Breast epithelium (tissue), 3 donors: ENCODE results near the gene NHLRC2.

ENCODE experiments used
- CTCF ChIP-seq, 3 donors: fragments of 450-650 bp; IDR thresholded peaks; one replicate each; pipeline ENCODE4 v1.5.1; 2016 to 2017; ENCODE audit warnings: antibody characterized with exemption in 3 of 3, mild to moderate bottlenecking in 3 of 3, moderate library complexity in 3 of 3
- POLR2A ChIP-seq: fragments of 450-650 bp; IDR thresholded peaks from one replicate; pipeline ENCODE4 v1.6.1; 2016; ENCODE audit warnings: antibody characterized with exemption, mild to moderate bottlenecking, moderate library complexity
- POLR2AphosphoS5 ChIP-seq, 3 donors: sonication (generic); formaldehyde crosslinking; IDR thresholded peaks; one replicate each; pipeline ENCODE4 v1.6.1; 2017; ENCODE audit warnings: antibody characterized with exemption in 3 of 3

GRCh38 chr10:113907166-113907565 lies 52.7 kb downstream of the NHLRC2 start:
- TF ChIP-seq POLR2A (no peak), CTCF (IDR thresholded peaks at IDR 0.05) (no peak), POLR2AphosphoS5 (IDR thresholded peaks at IDR 0.05) (no peak)
